Umbilical cord (tissue), 2 donors: Measurements from ENCODE around the gene RAPGEF1. TPM values are rescaled to one million over a fixed set of nuclear protein-coding genes. Genes with fewer than 3 reads are reported as not detected.
"Not testable (repeated sequence)": the region's sequence is repeated elsewhere in the genome, so short reads cannot be mapped to it uniquely, and the experiment has no call there.

Experiments
- DNase-seq: peaks from one replicate; pipeline ENCODE4 v3.0.0-alpha.2; 2015; ENCODE audit warnings: low spot score
- total RNA-seq: library from RNA; depleted of rRNA; stranded (reverse); fragments of >200 nt; gene quantifications from one replicate; pipeline ENCODE4 v1.2.3, GENCODE V29; 2014; ENCODE audit warnings: low replicate concordance; ENCODE audit not compliant: insufficient read depth

Gene RAPGEF1
- total RNA-seq, 1 donor from 2014 or later: 19.3 TPM

- no peak for DNase-seq
Measured at GRCh38 chr9:131566158-131566557, 173.7 kb downstream of the RAPGEF1 start.

GRCh38 chr9:131565369-131565768 is 174.5 kb downstream of the RAPGEF1 start:
- DNase-seq: no peak

GRCh38 chr9:131562032-131562959 is 177.6 kb downstream of the RAPGEF1 start:
- peak; percentile 27 for DNase-seq

- DNase-seq: no peak
Measured at GRCh38 chr9:131559421-131560000, 180.4 kb downstream of the RAPGEF1 start.

- no peak for DNase-seq
Measured at GRCh38 chr9:131557855-131558548, 181.9 kb downstream of the RAPGEF1 start.

GRCh38 chr9:131555841-131556673 is 183.8 kb downstream of the RAPGEF1 start:
- no peak for DNase-seq

- DNase-seq: no peak
Measured at GRCh38 chr9:131554843-131555351, 185.0 kb downstream of the RAPGEF1 start.

GRCh38 chr9:131554087-131554842 is 185.6 kb downstream of the RAPGEF1 start:
- DNase-seq: no peak

GRCh38 chr9:131552030-131552429 is 187.8 kb downstream of the RAPGEF1 start:
- no peak for DNase-seq

GRCh38 chr9:131550465-131550864 is 189.4 kb downstream of the RAPGEF1 start:
- peak; percentile 18 for DNase-seq

- not testable (repeated sequence) for DNase-seq
Measured at GRCh38 chr9:131549186-131549585, 190.7 kb downstream of the RAPGEF1 start.

GRCh38 chr9:131546336-131547084 is 193.4 kb downstream of the RAPGEF1 start:
- DNase-seq: no peak

GRCh38 chr9:131545786-131546335 is 194.0 kb downstream of the RAPGEF1 start:
- no peak for DNase-seq

GRCh38 chr9:131545003-131545785 is 194.7 kb downstream of the RAPGEF1 start, which contains the start of gene PRRT1B:
PRRT1B (plus strand) TSS chr9:131545523; CDS start chr9:131545616, 93 bp downstream.
- no peak for DNase-seq

GRCh38 chr9:131543141-131543540 is 196.7 kb downstream of the RAPGEF1 start:
- DNase-seq: no peak

GRCh38 chr9:131539223-131539923 is 200.5 kb downstream of the RAPGEF1 start:
- DNase-seq: no peak

- no peak for DNase-seq
Measured at GRCh38 chr9:131537946-131538345, 201.9 kb downstream of the RAPGEF1 start.

- DNase-seq: no peak
Measured at GRCh38 chr9:131534721-131535237, 205.1 kb downstream of the RAPGEF1 start.
